ENCODE data around the gene SHISAL2B. TPM values are rescaled to one million over a fixed set of nuclear protein-coding genes. Genes with fewer than 3 reads are reported as not detected.
"Not testable (repeated sequence)": the region's sequence is repeated elsewhere in the genome, so short reads cannot be mapped to it uniquely, and the experiment has no call there.

Gene SHISAL2B
- total RNA-seq, 4 donors from 2014 or later: not detected

DNA sequence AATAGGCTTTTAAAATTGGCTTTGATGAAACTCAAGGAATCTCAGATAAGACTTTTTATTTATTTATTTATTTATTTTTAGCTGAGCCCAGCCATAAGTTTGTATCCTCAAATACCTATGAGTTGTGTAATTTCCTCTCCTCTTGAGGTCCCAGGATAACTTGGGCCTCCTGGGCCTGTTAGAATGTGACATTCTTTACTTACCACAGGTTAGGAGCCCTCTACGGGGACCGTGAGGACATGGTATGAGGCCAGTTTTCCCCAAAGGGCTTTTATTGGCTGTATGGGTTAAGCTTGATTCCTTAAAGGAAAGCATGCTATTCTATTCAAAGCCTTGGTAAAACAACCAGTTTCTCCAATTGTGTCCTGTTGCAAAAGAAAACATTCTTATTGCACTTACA lies 16.9 kb downstream of the SHISAL2B start:
- H3K9me3 ChIP-seq: no peaks in the 10 kb centered on the region
- H3K36me3 ChIP-seq: no peaks in the 10 kb centered on the region
- no peak overlapping the region for H3K4me3 ChIP-seq
- TF ChIP-seq, protein P1, sequence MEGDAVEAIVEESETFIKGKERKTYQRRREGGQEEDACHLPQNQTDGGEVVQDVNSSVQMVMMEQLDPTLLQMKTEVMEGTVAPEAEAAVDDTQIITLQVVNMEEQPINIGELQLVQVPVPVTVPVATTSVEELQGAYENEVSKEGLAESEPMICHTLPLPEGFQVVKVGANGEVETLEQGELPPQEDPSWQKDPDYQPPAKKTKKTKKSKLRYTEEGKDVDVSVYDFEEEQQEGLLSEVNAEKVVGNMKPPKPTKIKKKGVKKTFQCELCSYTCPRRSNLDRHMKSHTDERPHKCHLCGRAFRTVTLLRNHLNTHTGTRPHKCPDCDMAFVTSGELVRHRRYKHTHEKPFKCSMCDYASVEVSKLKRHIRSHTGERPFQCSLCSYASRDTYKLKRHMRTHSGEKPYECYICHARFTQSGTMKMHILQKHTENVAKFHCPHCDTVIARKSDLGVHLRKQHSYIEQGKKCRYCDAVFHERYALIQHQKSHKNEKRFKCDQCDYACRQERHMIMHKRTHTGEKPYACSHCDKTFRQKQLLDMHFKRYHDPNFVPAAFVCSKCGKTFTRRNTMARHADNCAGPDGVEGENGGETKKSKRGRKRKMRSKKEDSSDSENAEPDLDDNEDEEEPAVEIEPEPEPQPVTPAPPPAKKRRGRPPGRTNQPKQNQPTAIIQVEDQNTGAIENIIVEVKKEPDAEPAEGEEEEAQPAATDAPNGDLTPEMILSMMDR (IDR thresholded peaks at IDR 0.05): no peak
- TF ChIP-seq POLR2A (IDR thresholded peaks at IDR 0.05) (no peak), EP300 (IDR thresholded peaks at IDR 0.05) (no peak)
- no peak for DNase-seq (ENCODE audit: low spot score in 2 of 2)
- no peaks in the 10 kb centered on the region for H3K27me3 ChIP-seq
- 82 to 85% methylated on average over 2 of the region's 2 CpGs for WGBS, 2 donors
- no peaks in the 10 kb centered on the region for H3K4me1 ChIP-seq
- no peak overlapping the region for H3K27ac ChIP-seq

GRCh38 chr5:64714495-64714894 lies 24.2 kb downstream of the SHISAL2B start:
- not testable (repeated sequence) for DNase-seq (ENCODE audit: low spot score in 2 of 2); H3K4me1 ChIP-seq; H3K9me3 ChIP-seq; H3K27ac ChIP-seq; H3K27me3 ChIP-seq; H3K36me3 ChIP-seq; H3K4me3 ChIP-seq
- 82 to 94% methylated on average over 9 to 11 of the region's 16 CpGs for whole genome bisulfite sequencing, 2 donors

GRCh38 chr5:64722588-64722987 lies 32.3 kb downstream of the SHISAL2B start:
- H3K27ac ChIP-seq: no peak overlapping the region
- no peaks in the 10 kb centered on the region for H3K4me1 ChIP-seq
- 65 to 96% methylated on average over 3 of the region's 3 CpGs for WGBS, 2 donors
- peaks cover 0 to 63% (median 0%) of the 10 kb centered on the region in 3 donors for H3K36me3 ChIP-seq
- no peaks in the 10 kb centered on the region for H3K27me3 ChIP-seq
- no peak for DNase-seq (ENCODE audit: low spot score in 2 of 2)
- TF ChIP-seq POLR2A (IDR thresholded peaks at IDR 0.05) (no peak), EP300 (IDR thresholded peaks at IDR 0.05) (no peak)
- TF ChIP-seq, protein P1 (IDR thresholded peaks at IDR 0.05): no peak
- H3K4me3 ChIP-seq: no peak overlapping the region
- H3K9me3 ChIP-seq: no peaks in the 10 kb centered on the region

GRCh38 chr5:64727150-64727549 lies 36.8 kb downstream of the SHISAL2B start:
- no peaks in the 10 kb centered on the region for H3K27me3 ChIP-seq
- TF ChIP-seq POLR2A (IDR thresholded peaks at IDR 0.05): no peak
- TF ChIP-seq, protein P1 (IDR thresholded peaks at IDR 0.05): no peak
- no peak for TF ChIP-seq EP300 (IDR thresholded peaks at IDR 0.05)
- peaks cover 0 to 68% (median 0%) of the 10 kb centered on the region in 3 donors for H3K36me3 ChIP-seq
- H3K4me3 ChIP-seq: no peak overlapping the region
- DNase-seq (ENCODE audit: low spot score in 2 of 2): no peak
- 89 to 95% methylated on average over 2 of the region's 2 CpGs for WGBS, 2 donors
- H3K4me1 ChIP-seq: no peaks in the 10 kb centered on the region
- no peak overlapping the region for H3K27ac ChIP-seq
- no peaks in the 10 kb centered on the region for H3K9me3 ChIP-seq

GRCh38 chr5:64742411-64742810 lies 52.1 kb downstream of the SHISAL2B start:
- TF ChIP-seq, protein P1 (IDR thresholded peaks at IDR 0.05): no peak
- no peak for TF ChIP-seq POLR2A (IDR thresholded peaks at IDR 0.05)
- TF ChIP-seq EP300 (IDR thresholded peaks at IDR 0.05): no peak
- H3K9me3 ChIP-seq: no peaks in the 10 kb centered on the region
- no peaks in the 10 kb centered on the region for H3K27me3 ChIP-seq
- peaks cover 0 to 36% (median 0%) of the 10 kb centered on the region in 3 donors for H3K36me3 ChIP-seq
- 75 to 76% methylated on average over 1 of the region's 1 CpG for WGBS, 2 donors
- no peak for DNase-seq (ENCODE audit: low spot score in 2 of 2)
- H3K4me3 ChIP-seq: no peak overlapping the region
- no peak overlapping the region for H3K27ac ChIP-seq
- H3K4me1 ChIP-seq: no peaks in the 10 kb centered on the region

GRCh38 chr5:64742821-64743220 lies 52.5 kb downstream of the SHISAL2B start:
- Histone ChIP-seq H3K27ac (no peak overlapping the region), H3K4me3 (no peak overlapping the region), H3K27me3 (no peaks in the 10 kb centered on the region), H3K9me3 (no peaks in the 10 kb centered on the region), H3K4me1 (no peaks in the 10 kb centered on the region), H3K36me3 (peaks cover 0 to 39% (median 0%) of the 10 kb centered on the region in 3 donors)
- DNase-seq (ENCODE audit: low spot score in 2 of 2): no peak
- TF ChIP-seq, protein P1 (IDR thresholded peaks at IDR 0.05): no peak
- TF ChIP-seq EP300 (IDR thresholded peaks at IDR 0.05): no peak
- TF ChIP-seq POLR2A (IDR thresholded peaks at IDR 0.05): no peak
